ENCODE data around the gene CARNS1. TPM values are rescaled to one million over a fixed set of nuclear protein-coding genes. Genes with fewer than 3 reads are reported as not detected.
"Not testable (repeated sequence)": the region's sequence is repeated elsewhere in the genome, so short reads cannot be mapped to it uniquely, and the experiment has no call there.

The CARNS1 gene
- total and polyA plus RNA-seq, 10 of the 15 experiments (the other 5 are each of a cell fraction or from before 2014, with no cell fraction given) = 0.02 to 0.14 (median 0.10) TPM; not detected in 3

- TF ChIP-seq ZBTB40 (IDR thresholded peaks at IDR 0.05; ENCODE audit: borderline replicate concordance) (0 out of 2 replicates have a peak, but pooled peaks have one; percentile 26), SMAD1 (IDR thresholded peaks at IDR 0.05; ENCODE audit: low read depth, partially characterized antibody) (peak; percentile 68), RELB (IDR thresholded peaks at IDR 0.05; ENCODE audit: low read depth) (0 out of 2 replicates have a peak, but pooled peaks have one; percentile 44), MEF2A (IDR thresholded peaks at IDR 0.05; ENCODE audit: insufficient read depth, low read depth, low read length) (0 out of 2 replicates have a peak, but pooled peaks have one; percentile 4), IKZF2 (IDR thresholded peaks at IDR 0.05) (peak; percentile 12 to 42; a peak in 1 of 4 replicates), NBN (IDR thresholded peaks at IDR 0.05) (peak; percentile 46; the same call in 1 of the 2 replicates), MTA2 (IDR thresholded peaks at IDR 0.05; ENCODE audit: low read depth) (0 out of 2 replicates have a peak, but pooled peaks have one; percentile 44), SKIL (IDR thresholded peaks at IDR 0.05; ENCODE audit: low read depth, poor library complexity, severe bottlenecking) (peak; percentile 35)
- H3K27me3 ChIP-seq (replicated peaks in 1 of 2; ENCODE audit: control insufficient read depth in 2 of 2, insufficient read depth in 2 of 2, low read length in 1 of 2); ATAC-seq; in situ Hi-C loops (cut with MboI); H4K20me1 ChIP-seq (ENCODE audit: control insufficient read depth, insufficient read depth); FAIRE-seq; DNase-seq (ENCODE audit: low read depth, low spot score); H3K9me3 ChIP-seq (replicated peaks; ENCODE audit: control insufficient read depth, insufficient read depth, low read length): not testable (repeated sequence)
- ChIA-PET RAD21 (ENCODE audit: unreplicated experiment) (interaction anchor here (0.9 to 6.4 kb wide), 28 partner anchors 10 to 226 kb away, joined by 3 to 112 read pairs (median 5); partner anchors contain the start of genes AIP, ANKRD13D, CORO1B and PITPNM1), SMC1A (ENCODE audit: uncharacterized antibody, unreplicated experiment) (interaction anchor here (0.6 to 5.7 kb wide), 15 partner anchors 10 to 147 kb away, joined by 3 to 46 read pairs (median 5); partner anchors contain the start of genes PITPNM1, POLD4, PTPRCAP and RAD9A), CTCF (interaction anchor here (0.6 to 5.0 kb wide), 27 partner anchors 10 to 186 kb away, joined by 3 to 53 read pairs (median 6); partner anchors contain the start of genes AIP, PITPNM1, PTPRCAP and RAD9A), POLR2A (interaction anchor here (0.6 to 7.3 kb wide), 23 partner anchors 10 to 227 kb away, joined by 3 to 112 read pairs (median 10); partner anchors contain the start of genes AIP, CLCF1, CORO1B and NUDT8)
- Histone ChIP-seq H3K9ac (ENCODE audit: control insufficient read depth, insufficient read depth, low read length) (peak overlapping the region; percentile 80), H3K4me2 (ENCODE audit: control insufficient read depth, insufficient read depth) (peak overlapping the region; percentile 69), H3K36me3 (ENCODE audit: control insufficient read depth in 2 of 2, insufficient read depth in 2 of 2, low read length in 1 of 2) (peaks cover 19 to 24% of the 10 kb centered on the region in 2 experiments), H2AFZ (ENCODE audit: control insufficient read depth, low read depth, low read length) (peak overlapping the region; percentile 79), H3K4me1 (ENCODE audit: control insufficient read depth, insufficient read depth, low read length) (peaks cover 54% of the 10 kb centered on the region), H3K4me3 (peak overlapping the region; percentile 54; the same call in 1 of the 2 replicates), H3K79me2 (ENCODE audit: control insufficient read depth, insufficient read depth, low read length) (peaks cover 57% of the 10 kb centered on the region), H3K27ac (ENCODE audit: control insufficient read depth, insufficient read depth) (peak overlapping the region; percentile 99)
- WGBS (ENCODE audit: insufficient coverage, insufficient replicate concordance, low lambda C conversion rate, missing lambda C conversion rate) = 33% methylated on average over 19 of the region's 19 CpGs
- BruUV-seq (replicated peaks) = TSS peak; percentile 81
- intact Hi-C loops (cut with micrococcal nuclease; ENCODE audit: unreplicated experiment) = loop anchor here (2.0 to 5.0 kb wide), 2 partner anchors 35 to 80 kb away; partner anchors contain the start of genes AIP and PTPRCAP
Observed at GRCh38 chr11:67402192-67402839, 13.2 kb upstream of the CARNS1 start.
